RWPE1 (cell line): ENCODE results near the gene PID1.

ENCODE experiments used
- CTCF ChIA-PET: fragments of 350-600 bp; sonication (Branson Sonifier 250); formaldehyde crosslinking; extraction: SDS; loops from one replicate; lab custom pipeline; 2021; lab: Yijun Ruan, JAX
- POLR2A ChIA-PET: fragments of 400-600 bp; formaldehyde crosslinking; extraction: SDS; loops from one replicate; lab custom pipeline; 2020; ENCODE audit warnings: antibody characterized with exemption; ENCODE audit not compliant: low non-redundant PET; lab: Yijun Ruan, JAX
- DNase-seq: peaks from one replicate; pipeline ENCODE4 v3.0.0; 2012; ENCODE audit warnings: low spot score
- H3K27ac ChIP-seq: fragments of 450-650 bp; 2 replicates; pipeline ENCODE4 v1.5.1; 2017
- TF ChIP-seq, protein P1 (sequence below): fragments of 450-650 bp; conservative IDR thresholded peaks from 2 replicates; pipeline ENCODE4 v1.5.1; 2017; ENCODE audit warnings: low read depth, mild to moderate bottlenecking

The PID1 gene

DNA sequence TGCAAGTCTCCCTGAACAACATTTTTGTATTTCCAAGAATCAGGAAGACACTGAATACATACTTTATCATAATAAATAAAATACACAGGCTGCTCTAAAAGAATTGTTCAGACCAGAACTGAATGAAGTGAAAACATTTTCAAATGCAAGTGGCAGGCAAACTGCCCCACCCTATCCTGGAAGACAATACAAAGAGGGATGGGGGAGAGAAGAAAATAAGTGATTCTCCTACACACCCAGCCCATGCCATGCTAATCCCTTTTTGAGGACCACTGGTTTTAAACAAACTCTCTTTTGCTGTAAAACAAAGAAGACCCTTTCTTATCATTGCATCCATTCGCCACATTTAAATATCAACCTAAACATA lies 95.6 kb downstream of the PID1 start:
- POLR2A ChIA-PET, result no interaction called here
- TF ChIP-seq, protein P1, sequence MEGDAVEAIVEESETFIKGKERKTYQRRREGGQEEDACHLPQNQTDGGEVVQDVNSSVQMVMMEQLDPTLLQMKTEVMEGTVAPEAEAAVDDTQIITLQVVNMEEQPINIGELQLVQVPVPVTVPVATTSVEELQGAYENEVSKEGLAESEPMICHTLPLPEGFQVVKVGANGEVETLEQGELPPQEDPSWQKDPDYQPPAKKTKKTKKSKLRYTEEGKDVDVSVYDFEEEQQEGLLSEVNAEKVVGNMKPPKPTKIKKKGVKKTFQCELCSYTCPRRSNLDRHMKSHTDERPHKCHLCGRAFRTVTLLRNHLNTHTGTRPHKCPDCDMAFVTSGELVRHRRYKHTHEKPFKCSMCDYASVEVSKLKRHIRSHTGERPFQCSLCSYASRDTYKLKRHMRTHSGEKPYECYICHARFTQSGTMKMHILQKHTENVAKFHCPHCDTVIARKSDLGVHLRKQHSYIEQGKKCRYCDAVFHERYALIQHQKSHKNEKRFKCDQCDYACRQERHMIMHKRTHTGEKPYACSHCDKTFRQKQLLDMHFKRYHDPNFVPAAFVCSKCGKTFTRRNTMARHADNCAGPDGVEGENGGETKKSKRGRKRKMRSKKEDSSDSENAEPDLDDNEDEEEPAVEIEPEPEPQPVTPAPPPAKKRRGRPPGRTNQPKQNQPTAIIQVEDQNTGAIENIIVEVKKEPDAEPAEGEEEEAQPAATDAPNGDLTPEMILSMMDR, result no peak
- DNase-seq, result no peak
- H3K27ac ChIP-seq, result no peak overlapping the region
- CTCF ChIA-PET, result interaction anchor here (0.6 kb wide), 1 partner anchor 517 kb away, joined by 3 read pairs; no protein-coding TSS in a partner anchor

DNA sequence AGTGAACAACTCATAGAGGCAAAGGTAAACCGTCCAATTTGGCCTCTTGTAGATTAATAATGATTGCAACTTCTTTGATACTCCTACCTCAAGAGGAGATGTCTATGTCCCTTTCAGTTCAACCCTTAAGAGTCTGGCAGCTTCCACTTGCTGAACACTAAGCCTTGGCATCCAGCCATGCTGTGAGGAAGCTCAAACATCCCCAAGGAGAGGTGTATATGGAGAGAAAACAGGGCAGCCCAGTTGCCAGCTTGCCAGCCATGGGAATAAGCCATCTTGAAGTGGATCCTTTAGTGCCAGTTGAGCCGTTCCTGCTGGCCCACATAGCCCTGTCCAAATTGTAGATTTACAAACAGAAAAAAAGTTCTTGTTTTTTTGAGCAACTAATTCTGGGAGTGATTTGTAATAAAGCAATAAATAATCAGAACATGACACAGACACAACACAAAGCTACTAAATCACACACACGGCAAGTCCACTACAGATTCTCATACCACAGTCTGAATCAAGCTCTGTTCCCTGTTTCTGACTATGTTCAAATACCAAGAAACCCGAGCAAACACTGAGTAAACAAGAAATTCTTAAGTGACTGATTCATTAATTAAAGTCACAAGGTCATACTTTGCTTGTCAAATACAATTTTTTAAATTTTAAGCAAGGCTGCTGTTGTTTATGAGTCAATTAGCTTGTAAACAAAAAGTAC lies 96.1 kb downstream of the PID1 start:
- H3K27ac ChIP-seq, result no peak overlapping the region
- no peak for DNase-seq
- POLR2A ChIA-PET, result no interaction called here
- TF ChIP-seq, protein P1, result no peak
- CTCF ChIA-PET, result interaction anchor here (0.6 kb wide), 2 partner anchors 11 to 517 kb away, joined by 3 read pairs; no protein-coding TSS in a partner anchor

DNA sequence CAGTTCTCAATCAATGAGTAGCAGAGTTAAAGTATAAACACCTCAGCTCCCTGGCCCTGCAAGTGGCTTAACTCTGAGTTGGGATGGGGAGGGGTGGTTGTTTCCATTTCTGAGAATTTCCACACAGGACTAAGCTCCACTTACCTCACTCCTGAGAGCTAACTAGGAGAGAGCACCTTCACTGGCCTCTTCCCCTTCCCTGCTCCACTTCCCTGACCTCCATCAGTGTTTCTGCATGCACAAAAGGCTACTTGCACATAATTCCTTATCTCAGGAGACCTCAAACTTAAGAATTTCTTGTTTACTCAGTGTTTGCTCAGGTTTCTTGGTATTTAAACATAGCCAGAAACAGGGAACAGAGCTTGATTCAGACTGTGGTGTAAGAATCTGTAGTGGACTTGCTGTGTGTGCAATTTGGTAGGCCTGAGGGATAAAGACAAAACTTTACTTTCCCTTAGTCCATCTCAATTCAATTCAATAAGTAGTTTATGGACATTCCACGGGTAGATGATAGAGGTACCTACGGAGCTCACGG lies 97.2 kb downstream of the PID1 start:
- ChIA-PET POLR2A (no interaction called here), CTCF (no interaction called here)
- no peak overlapping the region for H3K27ac ChIP-seq
- TF ChIP-seq, protein P1, result no peak
- DNase-seq, result no peak

DNA sequence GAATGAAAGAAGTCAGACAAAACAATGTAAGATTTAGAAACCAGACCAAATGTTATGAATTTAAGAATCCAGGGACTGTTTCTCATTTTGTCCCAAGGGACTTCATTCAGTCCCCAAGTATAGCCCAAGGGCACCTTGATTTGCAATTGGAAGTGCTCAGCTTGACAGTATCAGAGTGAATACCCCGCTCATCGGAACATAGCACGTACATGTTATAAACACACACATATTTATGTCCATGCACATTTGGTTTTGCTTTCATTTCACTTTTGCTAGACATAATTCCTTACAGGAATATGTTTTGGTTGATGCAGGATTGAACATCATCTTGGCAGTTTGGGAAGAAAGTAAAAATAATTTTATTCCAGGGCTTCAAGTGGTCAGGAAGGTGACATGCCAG lies 100.2 kb downstream of the PID1 start:
- ChIA-PET CTCF (no interaction called here), POLR2A (no interaction called here)
- DNase-seq, result no peak
- no peak overlapping the region for H3K27ac ChIP-seq
- TF ChIP-seq, protein P1, result no peak

DNA sequence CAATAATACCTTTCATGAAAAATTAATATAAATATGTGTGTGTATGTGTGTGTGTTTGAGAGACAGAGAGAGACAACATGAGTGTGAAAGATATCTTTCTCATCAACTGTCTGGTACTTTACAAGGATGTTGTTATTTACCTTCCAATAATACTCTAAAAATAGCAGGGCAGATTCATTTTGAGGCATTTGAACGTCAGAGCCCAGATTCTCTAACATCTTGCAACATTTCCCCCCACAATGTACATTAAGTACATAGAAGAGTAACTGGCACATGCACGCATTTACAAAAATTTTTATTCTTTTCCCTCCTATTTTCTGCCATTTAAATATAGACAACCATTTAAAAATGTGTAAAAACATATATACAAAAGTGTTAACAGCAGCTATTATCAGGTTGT lies 100.9 kb downstream of the PID1 start:
- DNase-seq, result no peak
- ChIA-PET CTCF (interaction anchor here (1.1 kb wide), 1 partner anchor 321 kb away, joined by 3 read pairs; no protein-coding TSS in a partner anchor), POLR2A (no interaction called here)
- no peak overlapping the region for H3K27ac ChIP-seq
- TF ChIP-seq, protein P1, result no peak

DNA sequence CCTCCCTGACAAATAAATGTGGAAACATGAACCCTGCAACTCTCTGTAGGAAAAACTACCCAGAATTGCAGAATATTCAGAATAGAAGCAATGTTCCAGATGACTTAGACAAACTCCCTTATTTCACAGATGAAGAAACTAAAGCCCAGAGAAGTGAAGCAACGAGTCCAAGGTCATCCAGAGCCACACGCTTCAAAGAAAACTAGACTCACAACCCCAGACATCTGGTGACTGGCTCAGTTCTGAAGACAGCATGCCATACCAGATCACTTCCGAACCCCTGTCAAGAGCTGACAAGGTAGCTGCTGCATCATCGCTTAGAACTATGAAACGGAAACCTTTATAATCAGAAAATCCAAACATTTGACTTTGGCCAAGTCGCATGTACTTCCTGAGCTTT lies 101.3 kb downstream of the PID1 start:
- ChIA-PET CTCF (interaction anchor here (1.1 kb wide), 1 partner anchor 321 kb away, joined by 3 read pairs; no protein-coding TSS in a partner anchor), POLR2A (no interaction called here)
- no peak for DNase-seq
- TF ChIP-seq, protein P1, result no peak
- H3K27ac ChIP-seq, result no peak overlapping the region
